GM12875 (cell line): ENCODE data around the gene UGT1A3.

ENCODE experiments used
- H3K4me3 ChIP-seq: one replicate; pipeline ENCODE4 v1.5.1; 2011; ENCODE audit warnings: low read depth, low read length, control low read depth
- TF ChIP-seq, protein P1 (sequence below): IDR thresholded peaks from 2 replicates; pipeline ENCODE4 v1.5.1; 2011; ENCODE audit warnings: low read depth, mild to moderate bottlenecking, control low read depth, inconsistent platforms, low read length, moderate library complexity, borderline replicate concordance; ENCODE audit not compliant: insufficient read depth

The UGT1A3 gene

DNA sequence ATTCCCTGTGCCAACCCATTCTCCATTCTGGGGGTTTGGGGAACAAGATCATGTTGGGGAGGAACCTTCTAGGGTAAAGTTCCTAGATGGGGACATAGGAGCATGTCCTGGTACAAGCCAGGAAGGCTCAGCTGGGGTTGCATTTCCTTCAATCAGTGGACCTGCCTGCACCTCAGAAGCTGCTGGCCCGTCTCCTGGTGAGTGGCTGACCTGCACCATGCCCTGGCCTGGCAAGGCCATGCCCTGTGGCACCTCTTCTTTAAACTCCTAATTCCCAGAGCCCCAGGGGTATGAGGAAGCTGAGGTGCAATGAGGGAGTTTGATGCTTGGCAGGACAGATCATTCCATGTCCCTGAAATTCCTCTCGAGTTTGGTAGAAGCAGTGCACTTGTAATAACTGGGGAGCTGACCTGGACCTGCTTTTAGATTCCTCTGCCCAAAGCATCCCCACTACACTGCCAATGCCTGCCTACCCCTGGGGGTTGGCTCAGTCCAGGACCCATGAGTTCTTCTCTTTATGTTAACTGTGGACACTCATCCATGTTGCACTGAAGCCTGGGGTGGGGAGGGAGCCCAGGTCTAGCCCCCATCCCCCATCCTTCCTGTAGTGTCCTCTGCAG lies 74.6 kb downstream of the UGT1A3 start:
- H3K4me3 ChIP-seq = no peak overlapping the region
- TF ChIP-seq, protein P1, sequence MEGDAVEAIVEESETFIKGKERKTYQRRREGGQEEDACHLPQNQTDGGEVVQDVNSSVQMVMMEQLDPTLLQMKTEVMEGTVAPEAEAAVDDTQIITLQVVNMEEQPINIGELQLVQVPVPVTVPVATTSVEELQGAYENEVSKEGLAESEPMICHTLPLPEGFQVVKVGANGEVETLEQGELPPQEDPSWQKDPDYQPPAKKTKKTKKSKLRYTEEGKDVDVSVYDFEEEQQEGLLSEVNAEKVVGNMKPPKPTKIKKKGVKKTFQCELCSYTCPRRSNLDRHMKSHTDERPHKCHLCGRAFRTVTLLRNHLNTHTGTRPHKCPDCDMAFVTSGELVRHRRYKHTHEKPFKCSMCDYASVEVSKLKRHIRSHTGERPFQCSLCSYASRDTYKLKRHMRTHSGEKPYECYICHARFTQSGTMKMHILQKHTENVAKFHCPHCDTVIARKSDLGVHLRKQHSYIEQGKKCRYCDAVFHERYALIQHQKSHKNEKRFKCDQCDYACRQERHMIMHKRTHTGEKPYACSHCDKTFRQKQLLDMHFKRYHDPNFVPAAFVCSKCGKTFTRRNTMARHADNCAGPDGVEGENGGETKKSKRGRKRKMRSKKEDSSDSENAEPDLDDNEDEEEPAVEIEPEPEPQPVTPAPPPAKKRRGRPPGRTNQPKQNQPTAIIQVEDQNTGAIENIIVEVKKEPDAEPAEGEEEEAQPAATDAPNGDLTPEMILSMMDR = no peak

DNA sequence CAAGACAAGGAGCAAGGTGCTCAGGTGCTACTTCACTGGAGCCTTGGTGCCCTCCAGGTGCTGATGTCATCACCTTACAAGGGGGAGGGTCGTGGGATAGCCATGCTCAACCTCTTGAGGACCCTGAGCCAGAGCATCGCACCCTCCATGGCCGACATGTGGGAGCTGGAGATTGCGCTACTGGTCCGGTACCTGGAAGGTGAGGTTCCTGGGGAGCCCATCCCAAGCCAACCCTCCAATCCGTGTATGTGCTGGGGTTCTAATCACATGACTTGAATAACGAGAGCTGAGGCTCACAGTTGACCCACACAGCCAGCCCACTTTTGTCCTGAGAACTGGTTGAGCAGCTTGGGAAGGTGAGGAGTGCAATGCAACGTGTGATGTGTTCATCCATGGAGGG lies 75.2 kb downstream of the UGT1A3 start:
- H3K4me3 ChIP-seq = no peak overlapping the region
- TF ChIP-seq, protein P1 = no peak

DNA sequence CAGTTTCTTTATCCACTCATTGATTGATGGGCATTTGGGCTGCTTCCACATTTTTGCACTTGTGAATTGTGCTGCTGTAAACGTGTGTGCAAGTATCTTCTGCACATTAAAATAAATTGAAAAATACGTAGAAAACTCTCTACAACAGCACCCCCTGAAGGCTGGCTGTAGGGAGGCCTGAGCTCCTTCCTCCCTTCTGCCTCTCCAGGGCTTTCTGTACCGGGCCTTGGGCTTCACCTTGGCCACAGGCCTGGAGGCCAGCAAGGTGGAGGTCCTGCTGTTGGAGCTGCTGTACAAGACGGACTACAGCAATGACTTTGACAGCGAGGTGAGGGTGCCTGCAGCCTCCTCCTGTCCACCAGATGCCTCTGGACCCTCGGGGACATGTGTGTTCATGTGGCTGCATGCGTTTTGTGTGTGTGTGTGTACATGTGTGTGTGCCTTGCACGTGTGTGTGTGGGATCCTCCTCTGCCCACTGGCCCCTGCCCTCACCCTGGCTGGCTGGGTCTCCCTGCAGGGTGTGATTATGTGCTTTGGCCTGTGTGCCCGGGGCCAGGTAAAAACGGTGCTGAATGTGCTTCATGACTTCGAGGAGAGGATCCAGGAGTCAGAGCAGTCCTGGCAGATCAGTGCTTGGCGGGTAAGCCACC lies 78.5 kb downstream of the UGT1A3 start:
- no peak overlapping the region for H3K4me3 ChIP-seq
- TF ChIP-seq, protein P1 = no peak

DNA sequence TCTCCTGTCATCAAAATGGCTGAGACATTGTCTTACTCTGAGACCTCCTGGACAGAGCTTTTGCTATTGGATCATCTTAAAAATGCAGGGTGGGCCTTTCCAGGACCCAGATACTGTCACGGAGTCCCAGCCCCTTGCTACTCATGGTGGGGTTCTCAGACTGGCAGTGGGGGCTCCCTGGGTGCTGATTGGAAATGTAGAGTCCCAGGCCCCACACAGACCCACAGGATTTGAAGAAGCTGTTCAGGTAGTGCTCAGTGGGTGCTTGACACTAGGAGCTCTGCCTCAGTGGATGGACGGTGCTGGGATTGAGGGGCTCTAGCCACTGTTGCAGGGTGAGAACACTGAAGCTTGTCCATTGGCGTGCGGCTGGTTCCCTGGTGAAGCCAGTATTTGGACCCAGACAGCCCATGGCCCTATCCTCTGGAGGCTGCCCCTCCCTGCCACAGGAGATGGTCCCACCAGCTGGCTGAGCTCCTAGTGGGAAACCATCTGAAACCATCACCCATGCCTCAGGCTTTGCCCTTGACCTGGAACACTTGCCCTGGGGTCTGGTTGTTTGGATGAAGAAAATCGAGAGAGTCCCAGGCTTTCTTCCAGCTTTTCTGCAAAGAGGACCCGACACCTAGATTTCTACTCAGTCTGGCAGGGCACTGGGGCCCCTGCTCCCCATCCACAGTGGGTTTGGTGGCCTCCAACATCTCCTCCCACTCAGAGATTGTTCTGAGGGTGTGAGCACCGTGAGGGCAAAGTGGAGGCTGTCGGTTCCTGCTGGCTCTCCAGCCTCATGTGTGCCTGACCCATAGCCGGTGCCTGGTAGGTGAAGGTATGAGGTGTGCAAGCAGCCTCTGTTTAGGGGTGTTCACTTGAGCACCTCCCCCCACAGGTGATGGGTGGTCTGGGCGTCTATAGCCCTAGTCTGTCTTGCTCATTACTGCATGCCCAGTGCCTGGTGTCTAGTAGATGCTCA lies 79.4 kb downstream of the UGT1A3 start:
- TF ChIP-seq, protein P1 = no peak
- H3K4me3 ChIP-seq = no peak overlapping the region

DNA sequence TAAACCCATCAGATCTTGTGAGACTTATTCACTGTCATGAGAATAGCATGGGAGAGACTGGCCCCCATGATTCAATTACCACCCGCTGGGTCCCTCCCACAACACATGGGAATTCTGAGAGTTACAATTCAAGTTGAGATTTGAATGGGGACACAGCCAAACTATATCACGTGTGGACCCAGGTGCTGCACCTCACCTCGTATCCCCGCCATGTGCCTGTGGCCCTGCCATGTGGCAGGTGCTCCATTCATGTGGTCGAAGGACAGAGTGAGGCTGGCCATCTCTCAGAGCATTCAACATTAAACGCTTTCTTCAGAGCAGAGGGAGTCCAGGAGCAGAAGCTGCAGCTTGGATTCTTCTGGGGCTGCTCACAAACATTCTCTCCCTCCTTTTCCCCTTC lies 81.5 kb downstream of the UGT1A3 start:
- TF ChIP-seq, protein P1 = no peak
- no peak overlapping the region for H3K4me3 ChIP-seq

DNA sequence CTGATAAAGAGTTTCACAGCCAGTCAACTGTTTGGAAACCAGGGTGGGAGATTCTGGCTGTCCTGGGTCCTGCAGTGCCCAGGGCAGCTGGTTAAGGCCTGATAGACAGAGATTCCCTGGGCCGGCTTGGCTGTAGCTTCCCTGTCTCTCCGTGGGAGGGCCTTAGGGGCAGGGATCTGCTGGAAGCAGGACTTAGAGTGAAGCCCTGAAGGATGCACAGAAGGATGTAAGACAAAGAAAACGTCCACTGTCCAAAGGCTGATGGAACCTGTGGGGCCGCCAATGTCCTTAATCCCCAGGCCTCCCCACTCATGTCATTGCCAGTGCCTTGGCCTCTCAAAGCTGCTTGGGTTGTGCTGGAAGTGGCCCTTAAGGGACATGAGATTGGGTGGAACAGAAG lies 82.2 kb downstream of the UGT1A3 start:
- H3K4me3 ChIP-seq = no peak overlapping the region
- TF ChIP-seq, protein P1 = no peak
